HL-60 (cell line): ENCODE results near the gene HTR3E.

ENCODE experiments used
- GABPA ChIP-seq: IDR thresholded peaks from 2 replicates; pipeline ENCODE4 v1.6.1; 2012; ENCODE audit warnings: low read depth
- TF ChIP-seq, protein P1 (sequence below): IDR thresholded peaks from one replicate; pipeline ENCODE4 v1.5.1; 2011; ENCODE audit warnings: low read length, control low read depth, inconsistent platforms; ENCODE audit not compliant: insufficient read depth

DNA sequence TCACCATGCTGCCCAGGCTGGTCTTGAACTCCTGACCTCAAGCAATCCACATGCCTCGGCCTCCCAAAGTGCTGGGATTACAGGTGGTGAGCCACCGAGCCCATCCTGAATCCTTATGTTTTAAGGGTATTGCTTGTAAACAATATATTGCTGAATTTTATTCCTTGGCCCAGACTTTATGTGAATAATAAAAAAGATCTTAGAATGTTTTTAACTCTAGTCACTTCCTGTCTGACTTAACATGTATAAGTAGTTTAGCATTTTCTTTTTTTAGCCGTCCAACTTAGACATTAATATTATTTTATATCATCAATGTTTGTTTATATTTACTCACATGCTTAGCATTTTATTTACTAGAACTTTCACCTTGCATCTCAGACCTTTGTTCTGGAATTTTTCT lies 29.1 kb downstream of the HTR3E start:
- TF ChIP-seq, protein P1, sequence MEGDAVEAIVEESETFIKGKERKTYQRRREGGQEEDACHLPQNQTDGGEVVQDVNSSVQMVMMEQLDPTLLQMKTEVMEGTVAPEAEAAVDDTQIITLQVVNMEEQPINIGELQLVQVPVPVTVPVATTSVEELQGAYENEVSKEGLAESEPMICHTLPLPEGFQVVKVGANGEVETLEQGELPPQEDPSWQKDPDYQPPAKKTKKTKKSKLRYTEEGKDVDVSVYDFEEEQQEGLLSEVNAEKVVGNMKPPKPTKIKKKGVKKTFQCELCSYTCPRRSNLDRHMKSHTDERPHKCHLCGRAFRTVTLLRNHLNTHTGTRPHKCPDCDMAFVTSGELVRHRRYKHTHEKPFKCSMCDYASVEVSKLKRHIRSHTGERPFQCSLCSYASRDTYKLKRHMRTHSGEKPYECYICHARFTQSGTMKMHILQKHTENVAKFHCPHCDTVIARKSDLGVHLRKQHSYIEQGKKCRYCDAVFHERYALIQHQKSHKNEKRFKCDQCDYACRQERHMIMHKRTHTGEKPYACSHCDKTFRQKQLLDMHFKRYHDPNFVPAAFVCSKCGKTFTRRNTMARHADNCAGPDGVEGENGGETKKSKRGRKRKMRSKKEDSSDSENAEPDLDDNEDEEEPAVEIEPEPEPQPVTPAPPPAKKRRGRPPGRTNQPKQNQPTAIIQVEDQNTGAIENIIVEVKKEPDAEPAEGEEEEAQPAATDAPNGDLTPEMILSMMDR = no peak
- TF ChIP-seq GABPA = no peak
